Right atrium auricular region (tissue), 2 donors: ENCODE data around the gene KAT6B. TPM values are rescaled to one million over a fixed set of nuclear protein-coding genes. Genes with fewer than 3 reads are reported as not detected.
A peak's percentile ranks its signal among the peaks of the same experiment; 100 is the strongest.
"Not testable (repeated sequence)": the region's sequence is repeated elsewhere in the genome, so short reads cannot be mapped to it uniquely, and the experiment has no call there.

Source experiments
- DNase-seq: peaks from one replicate; pipeline ENCODE4 v3.0.0-alpha.2; 2019; ENCODE audit warnings: low spot score
- H3K27ac ChIP-seq, 2 donors: fragments of 200-600 bp; sonication (generic); 1 replicate in 1 of 2; 2 replicates in 1 of 2; pipeline ENCODE4 v1.5.1; 2016 to 2019
- H3K27me3 ChIP-seq, 2 donors: fragments of 200-600 bp; sonication (generic); one replicate each; pipeline versions ENCODE4 v1.5.1 to v1.6.0; 2017 to 2019
- H3K36me3 ChIP-seq: fragments of 200-600 bp; sonication (generic); one replicate; pipeline ENCODE4 v1.5.1; 2016
- H3K4me1 ChIP-seq, 2 donors: fragments of 200-600 bp; sonication (generic); one replicate each; pipeline versions ENCODE4 v1.5.1 to v1.6.0; 2017 to 2019
- H3K4me3 ChIP-seq, 2 donors: fragments of 200-600 bp; sonication (generic); 1 replicate in 1 of 2; 2 replicates in 1 of 2; pipeline ENCODE4 v1.5.1; 2017 to 2019; ENCODE audit warnings: mild to moderate bottlenecking in 1 of 2, moderate library complexity in 1 of 2
- H3K9me3 ChIP-seq, 2 donors: fragments of 200-600 bp; sonication (generic); one replicate each; pipeline ENCODE4 v1.5.1; 2019
- CTCF ChIP-seq, 2 donors: fragments of 200-600 bp; sonication (generic); IDR thresholded peaks; one replicate each; pipeline ENCODE4 v1.5.1; 2019; ENCODE audit warnings: antibody characterized with exemption in 2 of 2
- total RNA-seq, 2 donors: library from RNA; depleted of rRNA; stranded (reverse); fragments of >200 nt; gene quantifications; one replicate each; pipeline ENCODE4 v1.1.0, GENCODE V29; 2016

Gene KAT6B
- total RNA-seq, 2 donors from 2014 or later = 42.7 to 43.5 TPM

- H3K27ac ChIP-seq = no peak overlapping the region
- no peak overlapping the region for H3K4me3 ChIP-seq
- H3K4me1 ChIP-seq = peaks cover 0 to 15% of the 10 kb centered on the region in 2 donors
- no peak for TF ChIP-seq CTCF (IDR thresholded peaks at IDR 0.05)
- no peak for DNase-seq
- H3K27me3 ChIP-seq = no peaks in the 10 kb centered on the region
- no peaks in the 10 kb centered on the region for H3K36me3 ChIP-seq
- no peaks in the 10 kb centered on the region for H3K9me3 ChIP-seq
Measured at GRCh38 chr10:75050149-75050919, 223.9 kb downstream of the KAT6B start.

GRCh38 chr10:75051308-75051707 lies 224.9 kb downstream of the KAT6B start:
- peaks cover 0 to 15% of the 10 kb centered on the region in 2 donors for H3K4me1 ChIP-seq
- no peak for TF ChIP-seq CTCF (IDR thresholded peaks at IDR 0.05)
- H3K9me3 ChIP-seq = no peaks in the 10 kb centered on the region
- DNase-seq = no peak
- H3K27me3 ChIP-seq = no peaks in the 10 kb centered on the region
- H3K36me3 ChIP-seq = no peaks in the 10 kb centered on the region
- no peak overlapping the region for H3K4me3 ChIP-seq
- no peak overlapping the region for H3K27ac ChIP-seq

GRCh38 chr10:75055896-75056406 lies 229.6 kb downstream of the KAT6B start:
- H3K9me3 ChIP-seq, H3K4me3 ChIP-seq, H3K27me3 ChIP-seq, DNase-seq, H3K4me1 ChIP-seq, H3K27ac ChIP-seq, H3K36me3 ChIP-seq: not testable (repeated sequence)

GRCh38 chr10:75057680-75058079 lies 231.3 kb downstream of the KAT6B start:
- Histone ChIP-seq H3K4me3 (no peak overlapping the region), H3K36me3 (no peaks in the 10 kb centered on the region), H3K9me3 (no peaks in the 10 kb centered on the region), H3K4me1 (no peaks in the 10 kb centered on the region), H3K27ac (no peak overlapping the region), H3K27me3 (no peaks in the 10 kb centered on the region)
- no peak for DNase-seq
- no peak for TF ChIP-seq CTCF (IDR thresholded peaks at IDR 0.05)

- Histone ChIP-seq H3K27ac (no peak overlapping the region), H3K4me1 (no peaks in the 10 kb centered on the region), H3K4me3 (no peak overlapping the region), H3K27me3 (no peaks in the 10 kb centered on the region), H3K36me3 (no peaks in the 10 kb centered on the region), H3K9me3 (no peaks in the 10 kb centered on the region)
- TF ChIP-seq CTCF (IDR thresholded peaks at IDR 0.05) = no peak
- no peak for DNase-seq
Measured at GRCh38 chr10:75058161-75058560, 231.8 kb downstream of the KAT6B start.

- no peak for DNase-seq
- H3K36me3 ChIP-seq = no peaks in the 10 kb centered on the region
- H3K9me3 ChIP-seq = no peaks in the 10 kb centered on the region
- no peaks in the 10 kb centered on the region for H3K27me3 ChIP-seq
- no peak for TF ChIP-seq CTCF (IDR thresholded peaks at IDR 0.05)
- no peaks in the 10 kb centered on the region for H3K4me1 ChIP-seq
- H3K4me3 ChIP-seq = no peak overlapping the region
- peak overlapping the region; percentile 7 to 29 for H3K27ac ChIP-seq
Measured at GRCh38 chr10:75061709-75062505, 235.5 kb downstream of the KAT6B start.
